NCI-H1048 (cell line): Measurements from ENCODE around the gene ST3GAL6.
A peak's percentile ranks its signal among the peaks of the same experiment; 100 is the strongest.
"Not testable (repeated sequence)": the region's sequence is repeated elsewhere in the genome, so short reads cannot be mapped to it uniquely, and the experiment has no call there.

Source experiments
- DNase-seq: peaks from one replicate; lab custom pipeline; 2025; lab: John Stamatoyannopoulos, UW

Gene ST3GAL6

DNA sequence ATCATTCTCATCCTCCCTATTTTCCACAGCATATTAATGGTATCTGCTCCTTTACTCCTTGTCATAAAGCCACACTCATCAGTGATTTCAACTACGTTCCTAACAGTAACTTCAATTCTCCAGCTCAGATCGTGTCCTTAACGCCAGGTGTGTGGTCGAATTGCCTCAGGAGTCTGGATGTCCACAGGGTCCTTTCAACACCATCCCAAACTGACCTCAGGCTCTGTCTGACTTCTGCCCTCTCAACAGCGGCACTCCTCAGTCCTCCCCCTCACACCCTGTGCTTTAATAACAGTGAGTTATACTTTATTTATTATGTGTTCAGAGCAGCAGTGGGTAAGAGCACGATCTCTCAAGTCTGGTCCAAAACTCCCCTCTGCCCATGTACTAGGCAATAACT, 42.4 kb downstream of the ST3GAL6 start:
- DNase-seq = no peak

- no peak for DNase-seq
Observed at GRCh38 chr3:98806521-98806920, 43.4 kb downstream of the ST3GAL6 start.

GRCh38 chr3:98807011-98807410, 43.9 kb downstream of the ST3GAL6 start:
- no peak for DNase-seq

DNA sequence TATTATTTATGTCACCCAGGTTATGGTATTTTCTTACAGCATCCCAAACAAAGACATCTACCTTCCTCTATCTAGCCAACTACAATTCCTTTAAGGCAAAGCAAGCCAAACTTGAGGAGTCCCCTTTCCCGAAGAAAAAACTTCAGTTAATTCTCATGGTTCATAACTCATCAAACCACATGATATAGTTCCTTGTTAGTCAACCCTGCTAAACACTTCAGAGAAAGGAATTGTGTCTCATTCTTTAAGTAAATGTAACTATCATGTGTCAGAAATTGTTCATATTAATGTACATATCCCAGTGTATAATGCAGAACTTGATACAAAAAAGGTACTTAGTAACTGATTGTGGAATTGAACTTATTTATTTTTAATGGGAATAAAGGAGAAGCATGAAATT, 44.4 kb downstream of the ST3GAL6 start:
- DNase-seq = no peak

DNA sequence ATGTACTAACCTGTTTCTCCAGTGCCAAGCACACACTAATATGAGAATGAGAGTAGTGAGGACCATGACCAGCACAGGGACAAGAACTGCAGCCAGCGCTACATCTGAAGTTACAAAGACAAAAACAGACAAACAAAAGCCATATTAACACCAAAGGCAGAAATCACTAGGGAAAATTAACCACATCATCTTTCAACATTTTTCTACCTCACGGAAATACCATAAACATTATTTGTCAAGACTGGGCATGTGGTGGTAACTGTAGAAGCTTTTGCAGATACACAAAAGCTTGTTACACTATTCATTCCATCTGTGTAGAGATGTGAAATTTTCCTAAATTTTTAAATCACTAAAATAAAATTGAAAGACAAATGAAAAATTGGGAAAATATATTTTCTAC, 44.9 kb downstream of the ST3GAL6 start:
- no peak for DNase-seq

- no peak for DNase-seq
Observed at GRCh38 chr3:98809557-98809956, 46.4 kb downstream of the ST3GAL6 start.

DNA sequence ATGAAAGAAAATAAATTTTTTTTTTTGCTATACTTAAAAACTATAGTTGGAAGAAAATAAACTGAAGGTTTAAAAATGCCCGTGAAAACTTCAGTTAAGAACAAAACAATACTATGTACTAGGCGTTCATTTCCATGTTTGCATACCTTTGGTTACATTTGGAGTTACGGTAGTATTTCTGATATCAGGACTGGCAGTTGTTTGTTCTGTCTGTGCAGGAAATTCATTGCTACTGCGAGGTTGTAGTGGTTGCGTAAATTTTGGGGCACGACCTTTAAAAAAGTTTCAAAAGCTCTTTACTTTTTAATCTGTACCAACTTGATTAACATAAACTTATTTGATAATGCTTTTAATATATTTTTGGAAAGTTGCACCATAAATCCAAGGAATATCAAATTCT, 47.9 kb downstream of the ST3GAL6 start:
- no peak for DNase-seq

DNA sequence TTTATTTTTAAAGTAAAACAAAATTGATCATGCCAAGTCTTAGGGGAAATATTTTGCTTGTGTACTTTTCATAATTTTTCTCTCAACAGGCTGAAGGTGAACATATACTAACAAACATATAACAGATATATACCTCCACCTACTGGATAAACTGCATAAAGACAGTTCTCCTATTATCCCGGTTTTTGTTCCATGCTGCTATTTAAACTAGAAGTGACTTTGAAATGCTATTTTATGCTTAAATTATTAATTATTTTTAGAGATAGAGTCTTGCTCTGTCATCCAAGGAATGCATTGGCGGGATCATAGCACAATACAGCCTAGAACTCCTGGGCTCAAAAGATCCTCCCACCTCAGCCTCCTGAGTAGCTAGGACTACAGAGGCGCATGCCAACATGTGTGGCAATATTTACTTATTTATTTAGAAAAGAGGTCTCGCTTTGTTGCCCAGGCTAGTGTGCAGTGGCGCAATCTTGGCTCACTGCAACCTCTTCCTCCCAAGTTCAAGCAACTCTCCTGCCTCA, 49.8 kb downstream of the ST3GAL6 start:
- no peak for DNase-seq

- no peak for DNase-seq
Observed at GRCh38 chr3:98814817-98815420, 51.8 kb downstream of the ST3GAL6 start.

DNA sequence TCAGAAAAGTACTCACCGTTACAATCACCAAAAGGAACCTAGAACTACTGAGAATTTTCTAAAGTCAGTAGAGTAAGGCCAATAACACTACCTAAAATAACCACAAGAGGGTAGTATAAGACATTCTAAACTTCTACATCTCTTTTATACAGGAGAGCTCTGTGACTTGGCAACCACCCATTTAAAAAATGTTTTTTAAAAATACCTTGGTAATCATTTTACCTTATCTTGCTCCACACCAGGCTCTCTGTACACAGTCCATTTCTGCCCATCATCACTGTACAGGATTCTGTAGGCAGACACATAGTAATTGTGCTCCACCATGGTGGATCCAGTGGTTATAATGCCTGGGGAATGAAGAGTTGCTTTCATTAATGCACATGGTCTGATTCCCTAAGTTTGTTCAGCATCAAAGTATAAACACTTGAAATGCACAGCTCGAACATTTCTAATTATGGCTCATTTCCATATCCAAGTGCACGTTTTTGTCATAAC, 54.5 kb downstream of the ST3GAL6 start:
- peak; percentile 17 for DNase-seq

DNA sequence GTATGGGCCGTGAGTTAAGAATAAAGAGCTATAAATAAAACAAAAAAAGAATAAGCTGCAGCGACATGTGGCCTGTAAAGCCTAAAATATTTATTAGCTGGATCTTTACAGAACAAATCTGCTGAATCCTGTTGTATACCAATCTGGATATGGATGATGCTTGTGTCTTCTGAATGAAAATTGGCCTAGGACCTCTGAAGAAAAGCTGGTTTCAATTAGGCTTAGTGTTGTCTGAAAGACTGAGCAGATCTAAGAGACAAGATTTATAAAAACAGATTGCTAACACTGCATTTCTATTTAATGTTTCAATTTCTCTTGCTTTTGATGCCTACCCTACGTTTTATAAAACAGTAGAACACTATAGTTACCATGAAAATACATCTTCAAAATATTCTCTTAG, 57.9 kb downstream of the ST3GAL6 start:
- DNase-seq = no peak

DNA sequence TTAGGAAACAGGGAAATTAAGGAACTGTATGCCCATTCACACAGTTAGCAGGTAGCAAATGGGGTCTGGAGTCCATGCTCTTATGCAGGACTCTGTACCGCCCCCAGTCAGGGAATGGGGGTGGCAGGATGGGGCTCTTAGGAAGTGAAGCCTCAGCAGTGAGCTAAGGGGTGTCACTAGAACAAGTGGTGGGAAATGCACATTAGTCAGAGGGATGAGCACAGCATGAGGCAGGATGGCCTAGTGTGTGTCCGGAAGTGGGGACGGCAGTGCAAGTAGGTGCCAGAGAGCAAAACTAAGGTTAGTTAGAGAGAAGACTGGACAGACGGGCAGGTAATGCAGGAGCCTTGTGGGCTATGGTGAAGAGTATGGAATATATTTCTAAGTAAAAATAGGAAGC, 60.7 kb downstream of the ST3GAL6 start:
- DNase-seq = no peak

- DNase-seq = no peak
Observed at GRCh38 chr3:98824256-98824655, 61.1 kb downstream of the ST3GAL6 start.

DNA sequence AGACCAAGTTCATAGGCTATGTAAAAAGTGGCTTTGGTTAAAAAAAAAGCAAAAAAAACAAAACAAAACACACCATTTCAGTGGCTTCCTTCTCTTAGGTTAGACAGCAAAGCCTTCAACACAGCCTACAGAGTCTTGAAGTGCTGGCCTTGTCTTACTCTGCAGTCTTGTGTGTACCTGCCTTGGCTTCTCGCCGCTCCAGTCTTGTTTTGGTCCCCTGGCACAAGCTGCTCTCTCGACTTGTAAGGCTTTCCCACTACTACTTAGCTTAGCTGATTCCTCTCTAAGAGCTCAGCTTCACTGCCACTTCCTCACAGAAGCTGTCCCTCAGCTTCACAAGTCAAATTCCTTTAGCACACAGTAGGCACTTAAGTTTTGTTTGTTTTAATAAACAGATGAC, 63.0 kb downstream of the ST3GAL6 start:
- DNase-seq = no peak

- no peak for DNase-seq
Observed at GRCh38 chr3:98827221-98827920, 64.2 kb downstream of the ST3GAL6 start.

- no peak for DNase-seq
Observed at GRCh38 chr3:98829246-98829832, 66.2 kb downstream of the ST3GAL6 start.

DNA sequence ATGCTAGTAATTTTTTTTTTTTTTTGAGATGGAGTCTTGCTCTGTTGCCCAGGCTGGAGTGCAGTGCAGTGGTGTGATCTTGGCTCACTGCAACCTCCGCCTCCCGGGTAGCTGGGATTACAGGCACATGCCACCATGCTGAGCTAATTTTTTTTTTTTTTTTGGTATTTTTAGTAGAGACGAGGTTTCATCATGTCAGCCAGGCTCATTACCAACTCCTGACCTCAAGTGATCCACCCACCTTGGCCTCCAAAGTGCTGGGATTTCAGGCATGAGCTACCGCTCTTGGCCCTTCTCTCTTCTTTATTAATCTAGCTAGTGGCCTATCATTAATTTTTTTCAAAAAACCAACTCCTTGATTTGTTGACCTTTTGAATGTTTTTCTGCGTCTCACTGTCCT, 67.9 kb downstream of the ST3GAL6 start:
- DNase-seq = not testable (repeated sequence)

GRCh38 chr3:98839846-98840245, 76.7 kb downstream of the ST3GAL6 start:
- DNase-seq = no peak

DNA sequence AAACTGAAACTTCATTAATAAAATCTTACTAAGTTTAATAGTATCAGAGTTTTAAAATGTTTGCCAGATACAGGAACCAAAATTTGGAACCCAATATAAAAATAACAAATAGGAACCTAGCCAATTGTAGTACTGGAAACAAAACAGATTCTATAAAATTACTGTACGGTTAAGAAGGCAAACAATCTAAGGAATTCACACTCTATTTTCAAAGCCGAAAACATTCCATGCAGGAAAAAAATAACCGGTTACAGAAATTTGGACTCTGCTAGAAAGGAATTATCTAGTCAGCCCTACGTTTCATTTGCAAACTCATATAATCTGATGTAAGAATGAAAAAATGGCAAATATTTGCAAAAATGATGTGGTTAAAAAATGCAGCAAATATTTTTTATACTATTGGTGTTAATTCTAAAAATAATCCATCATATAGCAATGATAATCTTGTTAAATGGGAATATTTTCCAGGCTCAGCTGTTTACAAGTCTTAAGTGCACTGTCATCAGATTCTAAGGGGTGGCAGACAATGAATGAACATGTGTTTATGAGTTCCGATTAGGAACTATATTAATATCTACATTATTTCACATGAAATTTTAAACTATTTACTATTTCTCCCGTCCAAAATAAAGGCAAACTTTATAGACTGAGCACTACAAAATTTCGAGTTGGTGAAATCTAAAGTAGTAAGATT, 80.3 kb downstream of the ST3GAL6 start:
- no peak for DNase-seq
